NCI-H748 treated with DMSO at 0.1 percent for 48 hours (cell line): ENCODE measurements around the gene CUL3.
"Not testable (repeated sequence)": the region's sequence is repeated elsewhere in the genome, so short reads cannot be mapped to it uniquely, and the experiment has no call there.

Experiments
- DNase-seq: peaks from one replicate; lab custom pipeline; 2025; lab: John Stamatoyannopoulos, UW

Gene CUL3

GRCh38 chr2:224538561-224539138 lies 46.5 kb downstream of the CUL3 start:
- no peak for DNase-seq

- no peak for DNase-seq
Measured at GRCh38 chr2:224532931-224533330, 52.2 kb downstream of the CUL3 start.

GRCh38 chr2:224532441-224532840 lies 52.7 kb downstream of the CUL3 start:
- DNase-seq = no peak

- no peak for DNase-seq
Measured at GRCh38 chr2:224528171-224528570, 57.0 kb downstream of the CUL3 start.

GRCh38 chr2:224525774-224526173 lies 59.4 kb downstream of the CUL3 start:
- DNase-seq = no peak

GRCh38 chr2:224524657-224525056 lies 60.5 kb downstream of the CUL3 start:
- no peak for DNase-seq

GRCh38 chr2:224523626-224524577 lies 61.3 kb downstream of the CUL3 start:
- no peak for DNase-seq

- not testable (repeated sequence) for DNase-seq
Measured at GRCh38 chr2:224522483-224522882, 62.7 kb downstream of the CUL3 start.

- no peak for DNase-seq
Measured at GRCh38 chr2:224520064-224520463, 65.1 kb downstream of the CUL3 start.

- no peak for DNase-seq
Measured at GRCh38 chr2:224518806-224519580, 66.2 kb downstream of the CUL3 start.

GRCh38 chr2:224517963-224518362 lies 67.2 kb downstream of the CUL3 start:
- DNase-seq = no peak

GRCh38 chr2:224516393-224516792 lies 68.8 kb downstream of the CUL3 start:
- DNase-seq = not testable (repeated sequence)

GRCh38 chr2:224513991-224514390 lies 71.2 kb downstream of the CUL3 start:
- no peak for DNase-seq

GRCh38 chr2:224507789-224508188 lies 77.4 kb downstream of the CUL3 start:
- no peak for DNase-seq

GRCh38 chr2:224506494-224506893 lies 78.7 kb downstream of the CUL3 start:
- DNase-seq = no peak

GRCh38 chr2:224498991-224499390 lies 86.2 kb downstream of the CUL3 start:
- DNase-seq = no peak

GRCh38 chr2:224492531-224492930 lies 92.6 kb downstream of the CUL3 start:
- DNase-seq = no peak

GRCh38 chr2:224487940-224488339 lies 97.2 kb downstream of the CUL3 start:
- not testable (repeated sequence) for DNase-seq

- DNase-seq = not testable (repeated sequence)
Measured at GRCh38 chr2:224485081-224486014, 99.8 kb downstream of the CUL3 start.

- no peak for DNase-seq
Measured at GRCh38 chr2:224479826-224480225, 105.3 kb downstream of the CUL3 start.

- no peak for DNase-seq
Measured at GRCh38 chr2:224472827-224473226, 112.3 kb downstream of the CUL3 start.
